DMS 273 treated with DMSO at 0.1 percent for 48 hours (cell line): ENCODE results near the gene SLC36A4.
"Not testable (repeated sequence)": the region's sequence is repeated elsewhere in the genome, so short reads cannot be mapped to it uniquely, and the experiment has no call there.

ENCODE experiments used
- DNase-seq: peaks from one replicate; lab custom pipeline; 2025; lab: John Stamatoyannopoulos, UW

The SLC36A4 gene

DNA sequence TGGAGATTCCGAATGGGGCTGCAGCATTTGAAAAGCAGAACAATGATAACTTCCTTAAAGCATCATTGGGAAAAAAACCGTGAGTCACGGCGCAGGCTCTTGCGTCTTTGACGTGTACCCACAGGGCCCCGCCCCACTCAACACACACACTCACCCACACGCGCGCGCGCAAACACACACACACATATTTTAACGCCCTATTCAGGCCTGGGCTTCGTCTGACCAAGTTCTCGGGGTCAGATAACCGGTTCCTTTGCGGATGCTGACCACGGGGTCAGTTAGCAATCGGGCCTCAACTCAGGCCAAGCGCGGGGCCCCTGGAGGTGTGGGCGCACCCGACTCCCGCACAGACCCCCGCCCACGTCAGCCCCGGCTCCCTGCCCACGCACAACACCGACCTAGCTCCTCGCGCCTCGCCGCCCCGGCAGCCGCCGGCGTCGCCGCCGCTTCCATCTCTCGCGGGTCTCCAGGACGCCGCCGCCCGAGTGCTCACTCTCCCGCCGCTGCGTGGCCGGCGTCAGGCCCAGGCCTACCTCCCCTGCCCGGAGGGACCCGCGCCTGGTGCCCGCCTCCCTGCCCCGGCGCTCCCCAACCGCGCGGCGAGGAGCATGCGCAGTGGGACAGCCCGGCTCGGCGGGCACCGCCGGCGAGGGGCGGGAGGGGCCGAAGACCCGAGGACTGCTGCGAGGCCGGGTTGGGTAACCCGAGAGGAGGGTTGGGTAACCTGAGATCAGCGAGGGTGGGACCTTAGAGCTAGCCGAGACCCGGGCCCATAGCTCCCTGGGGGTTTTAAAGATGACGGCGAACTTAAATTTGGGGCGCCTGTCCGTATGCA, at the start of gene SLC36A4:
SLC36A4 (minus strand) TSS at position 612 of the 835 bp plus-strand sequence; CDS start at position 453, 159 bp downstream.
- DNase-seq = peak; percentile 31

- DNase-seq = not testable (repeated sequence)
Observed at GRCh38 chr11:93246790-93247189, 49.0 kb upstream of the SLC36A4 start.

DNA sequence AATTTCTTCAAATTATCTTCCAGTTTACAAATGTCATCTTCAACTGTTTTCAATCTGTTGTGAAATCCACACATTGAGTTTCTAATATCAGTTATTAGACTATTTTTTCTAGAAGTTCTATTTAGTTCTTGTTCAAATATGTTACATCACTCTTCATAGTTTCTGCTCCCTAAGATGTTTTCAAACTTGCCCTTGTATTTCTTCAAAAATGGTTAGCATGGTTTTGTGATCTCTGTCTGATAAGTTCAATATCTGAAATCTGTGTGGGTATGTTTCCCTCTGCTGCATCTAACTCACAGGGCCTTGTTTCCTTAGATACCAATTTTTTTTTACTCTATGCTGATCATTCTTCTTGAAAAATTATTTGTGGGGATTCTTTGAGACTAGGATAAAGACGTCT, 46.2 kb upstream of the SLC36A4 start:
- DNase-seq = no peak

- no peak for DNase-seq
Observed at GRCh38 chr11:93239966-93240365, 42.2 kb upstream of the SLC36A4 start.

GRCh38 chr11:93238956-93239355, 41.2 kb upstream of the SLC36A4 start:
- DNase-seq = no peak

- peak; percentile 15 for DNase-seq
Observed at GRCh38 chr11:93236741-93237675, 39.2 kb upstream of the SLC36A4 start.

DNA sequence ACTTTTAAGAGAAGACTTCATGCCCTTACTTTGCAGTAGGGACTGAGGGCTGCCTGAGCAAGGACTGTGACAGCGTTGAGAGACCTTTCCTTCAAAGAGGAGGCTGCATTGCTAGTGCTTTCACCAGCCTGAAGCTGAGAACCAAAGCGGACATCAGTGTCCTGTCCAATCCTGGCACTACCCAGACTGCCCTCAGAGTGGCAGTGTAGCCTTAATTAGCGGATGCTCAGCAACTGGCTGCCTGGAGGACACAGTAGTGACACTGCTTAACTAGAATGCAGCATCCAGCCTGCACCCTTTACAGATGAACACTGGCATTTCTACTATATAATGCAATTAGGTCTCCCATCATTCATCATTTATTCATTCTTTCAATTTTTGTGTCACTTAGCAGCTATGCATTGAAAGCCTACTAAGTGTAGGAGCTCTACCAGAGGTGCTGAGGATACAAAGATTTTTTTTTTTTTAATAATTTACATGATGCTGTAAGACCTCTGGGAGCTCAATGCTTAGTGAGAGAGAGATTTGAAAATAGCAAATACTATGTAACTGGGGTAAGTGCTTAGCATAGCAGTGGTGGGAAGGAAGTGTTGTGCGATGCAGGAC, 36.9 kb upstream of the SLC36A4 start:
- peak; percentile 4 for DNase-seq

GRCh38 chr11:93229876-93230275, 32.1 kb upstream of the SLC36A4 start:
- DNase-seq = no peak

DNA sequence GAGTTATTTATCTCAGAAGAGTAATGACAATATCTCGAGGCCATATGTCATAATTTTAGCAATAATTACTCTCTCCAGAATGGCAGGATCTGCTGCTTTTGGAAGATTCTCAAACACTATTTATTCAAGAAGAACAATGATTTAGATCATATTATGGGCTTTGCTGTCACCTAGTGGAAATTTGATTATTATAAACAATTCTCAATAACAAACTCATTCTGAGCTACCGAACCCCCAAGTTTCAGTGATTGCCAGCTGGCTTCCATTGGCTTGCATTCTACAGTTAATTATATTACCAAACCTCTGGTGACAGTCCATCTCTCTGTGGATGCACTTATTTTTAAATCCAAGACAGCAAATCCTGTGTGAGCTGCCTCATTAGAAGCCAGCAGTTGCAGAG, 27.9 kb upstream of the SLC36A4 start:
- DNase-seq = no peak

DNA sequence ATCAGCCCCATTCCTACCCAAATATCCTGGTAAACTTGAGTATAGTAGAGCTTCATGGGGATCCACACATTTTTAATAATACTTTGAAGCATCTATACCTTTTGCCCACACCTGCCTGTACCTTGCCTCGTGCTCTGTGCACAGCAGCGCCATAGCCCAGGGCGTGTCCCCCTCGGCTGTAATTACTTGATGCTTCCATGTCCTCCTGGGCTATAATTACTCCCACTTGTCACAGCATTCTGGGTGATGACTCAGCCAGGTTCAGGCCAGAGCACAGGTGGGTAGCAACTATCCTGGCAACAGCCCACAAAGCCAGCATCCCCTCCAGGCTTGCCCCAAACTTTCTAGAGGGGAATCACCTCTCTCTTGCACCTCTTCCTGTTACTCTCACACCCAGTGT, 23.7 kb upstream of the SLC36A4 start:
- no peak for DNase-seq

- DNase-seq = no peak
Observed at GRCh38 chr11:93220078-93220477, 22.3 kb upstream of the SLC36A4 start.

GRCh38 chr11:93219440-93219839, 21.6 kb upstream of the SLC36A4 start:
- no peak for DNase-seq

DNA sequence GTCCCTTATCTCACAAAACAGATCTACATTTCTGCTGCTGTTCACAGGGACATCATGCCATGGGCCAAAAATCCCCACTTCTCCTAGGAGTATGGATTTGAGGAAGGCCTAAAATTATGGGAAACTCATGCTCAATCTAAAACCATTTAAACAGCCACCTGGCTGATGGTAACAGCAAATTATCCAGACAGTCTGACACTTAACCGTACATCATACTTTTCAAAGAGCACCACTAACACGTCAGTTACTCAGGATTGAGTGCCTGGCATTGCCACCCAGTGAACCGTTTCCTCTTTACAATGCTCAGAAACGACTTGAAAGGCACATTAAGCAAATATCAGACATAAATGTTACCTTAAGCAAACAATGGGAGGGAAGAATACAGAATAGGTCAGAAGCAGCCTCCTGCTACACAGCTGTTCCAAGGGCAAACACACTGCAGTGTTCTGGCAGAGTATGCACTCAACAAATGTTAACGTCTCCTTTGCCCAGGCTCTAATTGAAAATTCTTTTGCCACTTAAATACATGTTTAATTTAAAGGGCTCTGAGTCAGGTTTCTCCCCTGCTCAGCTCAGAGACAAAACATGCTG, 18.8 kb upstream of the SLC36A4 start:
- no peak for DNase-seq

DNA sequence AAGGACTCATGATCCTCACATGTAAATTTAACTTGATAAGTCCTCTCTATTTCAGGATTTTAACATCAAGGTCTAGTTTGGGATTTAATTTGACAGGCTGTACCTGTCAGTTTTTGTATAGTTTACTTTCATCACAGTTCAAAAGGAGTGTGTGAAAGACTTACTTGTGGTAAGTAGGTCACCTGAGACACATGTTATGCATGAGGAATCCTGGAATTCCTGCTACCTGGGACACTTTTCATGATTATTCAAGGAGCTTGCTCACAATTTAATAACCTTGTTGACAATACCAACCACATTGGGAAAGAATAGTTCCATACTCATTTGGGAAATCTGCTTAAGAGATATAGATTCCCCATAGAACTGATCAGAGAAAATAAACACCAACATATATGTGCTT, 15.8 kb upstream of the SLC36A4 start:
- DNase-seq = no peak

- no peak for DNase-seq
Observed at GRCh38 chr11:93212094-93212493, 14.3 kb upstream of the SLC36A4 start.

- no peak for DNase-seq
Observed at GRCh38 chr11:93209466-93209865, 11.7 kb upstream of the SLC36A4 start.

- no peak for DNase-seq
Observed at GRCh38 chr11:93208663-93209270, 11.0 kb upstream of the SLC36A4 start.

DNA sequence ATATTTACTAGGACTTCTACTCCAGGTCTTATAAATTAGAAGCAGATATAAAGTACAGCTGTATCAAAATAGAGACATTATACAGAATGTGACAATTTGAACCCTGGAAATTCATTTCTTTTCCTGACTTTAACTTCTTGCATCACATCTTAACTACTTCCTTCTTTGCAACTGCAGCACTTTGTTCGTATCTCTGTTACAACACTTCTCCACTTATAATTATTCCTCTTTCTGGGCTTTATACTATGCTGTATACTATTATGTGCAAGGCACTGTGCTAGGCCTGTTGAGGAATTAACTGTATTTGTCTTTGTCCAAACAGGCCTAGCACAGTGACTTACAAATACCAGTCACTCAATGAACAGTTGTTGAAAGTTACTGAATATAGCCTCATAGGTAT, 1.8 kb upstream of the SLC36A4 start:
- DNase-seq = no peak

DNA sequence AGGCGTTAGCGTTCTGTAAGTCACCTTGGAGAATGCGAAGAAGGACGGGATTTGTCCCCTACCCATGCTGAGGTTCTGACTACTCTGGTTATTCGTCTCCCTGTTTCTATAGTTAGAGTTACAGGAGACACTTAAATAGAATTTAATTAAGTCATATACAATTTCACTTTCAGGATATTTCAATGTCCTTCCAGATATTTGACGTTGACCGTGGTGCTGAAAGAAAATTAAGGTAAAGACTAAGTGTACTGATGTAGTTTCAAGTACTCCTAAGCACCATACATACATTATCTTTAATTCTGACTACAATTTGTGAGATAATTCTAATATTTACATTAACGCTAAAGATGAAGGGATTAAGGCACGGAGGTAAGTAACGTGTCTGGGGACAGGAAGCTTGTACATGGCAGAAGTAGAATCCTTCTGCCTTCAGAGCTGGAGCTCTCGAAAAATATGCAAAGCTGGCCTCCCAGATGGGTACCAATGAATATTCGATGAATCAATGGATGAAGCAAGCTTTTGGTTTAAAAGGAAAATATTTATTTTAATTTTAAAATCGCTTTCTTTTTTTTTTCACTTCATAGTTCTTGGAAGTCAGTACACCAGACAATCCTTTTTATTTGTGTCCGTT, 539 bp upstream of the SLC36A4 start:
- DNase-seq = no peak

- DNase-seq = no peak
Observed at GRCh38 chr11:93196816-93197379, 893 bp downstream of the SLC36A4 start.
